Fibroblast of the aortic adventitia (primary cell): ENCODE data around the gene OLA1. TPM values are rescaled to one million over a fixed set of nuclear protein-coding genes. Genes with fewer than 3 reads are reported as not detected.
"Not testable (repeated sequence)": the region's sequence is repeated elsewhere in the genome, so short reads cannot be mapped to it uniquely, and the experiment has no call there.

Experiments used
- DNase-seq: peaks from one replicate; pipeline ENCODE4 v3.0.0-alpha.2; 2010; ENCODE audit warnings: low read depth
- H3K4me3 ChIP-seq: 2 replicates; pipeline ENCODE4 v1.5.1; 2011; ENCODE audit warnings: low read depth, mild to moderate bottlenecking, control low read depth, low read length, moderate library complexity
- CTCF ChIP-seq: IDR thresholded peaks from 2 replicates; pipeline ENCODE4 v1.5.1; 2011; ENCODE audit warnings: mild to moderate bottlenecking, low read length, control low read depth, inconsistent platforms; ENCODE audit not compliant: insufficient read depth
- total RNA-seq: library from RNA; depleted of rRNA; stranded (reverse); fragments of >200 nt; gene quantifications from 2 replicates; pipeline ENCODE4 v1.2.3, GENCODE V29; 2012; ENCODE audit warnings: low replicate concordance

The OLA1 gene
- total RNA-seq, 1 donor, result 89.7 TPM

GRCh38 chr2:174266288-174266687, 18.0 kb upstream of the OLA1 start:
- DNase-seq, result no peak
- no peak for TF ChIP-seq CTCF
- H3K4me3 ChIP-seq, result no peak overlapping the region

- no peak overlapping the region for H3K4me3 ChIP-seq
- no peak for TF ChIP-seq CTCF
- peak; percentile 58 for DNase-seq
Observed at GRCh38 chr2:174263997-174264396, 15.7 kb upstream of the OLA1 start.

GRCh38 chr2:174259981-174260380, 11.6 kb upstream of the OLA1 start:
- peak; percentile 88 for DNase-seq
- no peak overlapping the region for H3K4me3 ChIP-seq
- TF ChIP-seq CTCF, result no peak

GRCh38 chr2:174254267-174254666, 5.9 kb upstream of the OLA1 start:
- no peak overlapping the region for H3K4me3 ChIP-seq
- no peak for DNase-seq
- TF ChIP-seq CTCF, result no peak

GRCh38 chr2:174248998-174249592, 763 bp upstream of the OLA1 start:
- no peak for TF ChIP-seq CTCF
- DNase-seq, result no peak

GRCh38 chr2:174247474-174248186, 702 bp downstream of the OLA1 start:
- no peak for TF ChIP-seq CTCF
- H3K4me3 ChIP-seq, result peak overlapping the region; percentile 79
- peak; percentile 26 for DNase-seq

More at GRCh38 chr2:174248998-174249592, 763 bp upstream of the OLA1 start:
- peak overlapping the region; percentile 78 for H3K4me3 ChIP-seq

- peak overlapping the region; percentile 16 for H3K4me3 ChIP-seq
- no peak for TF ChIP-seq CTCF
- DNase-seq, result no peak
Observed at GRCh38 chr2:174246944-174247381, 1.4 kb downstream of the OLA1 start.

- not testable (repeated sequence) for DNase-seq, H3K4me3 ChIP-seq
Observed at GRCh38 chr2:174245628-174246027, 2.7 kb downstream of the OLA1 start.
